Measurements from ENCODE around the gene STAU1. TPM values are rescaled to one million over a fixed set of nuclear protein-coding genes. Genes with fewer than 3 reads are reported as not detected.
"Not testable (repeated sequence)": the region's sequence is repeated elsewhere in the genome, so short reads cannot be mapped to it uniquely, and the experiment has no call there.

Gene STAU1
- total RNA-seq, 1 donor from 2014 or later, result 73.5 TPM

- Histone ChIP-seq H3K36me3 (peaks cover 95% of the 10 kb centered on the region), H3K27ac (no peak overlapping the region), H3K27me3 (ENCODE audit: low read depth) (no peaks in the 10 kb centered on the region), H3K9me3 (no peaks in the 10 kb centered on the region), H3K4me1 (no peaks in the 10 kb centered on the region), H3K4me3 (no peak overlapping the region)
- intact Hi-C loops (cut with DNase I), result no loop called here
- ATAC-seq, result no peak
- TF ChIP-seq CTCF (IDR thresholded peaks at IDR 0.05), result no peak
- DNase-seq, result no peak
Observed at GRCh38 chr20:49115564-49115963, 72.6 kb downstream of the STAU1 start.

- H3K4me1 ChIP-seq, result no peaks in the 10 kb centered on the region
- H3K27ac ChIP-seq, result no peak overlapping the region
- ATAC-seq, result no peak
- H3K36me3 ChIP-seq, result peaks cover 86% of the 10 kb centered on the region
- no peak for DNase-seq
- TF ChIP-seq CTCF (IDR thresholded peaks at IDR 0.05), result no peak
- H3K27me3 ChIP-seq (ENCODE audit: low read depth), result no peaks in the 10 kb centered on the region
- no peaks in the 10 kb centered on the region for H3K9me3 ChIP-seq
- H3K4me3 ChIP-seq, result no peak overlapping the region
- intact Hi-C loops (cut with DNase I), result no loop called here
Observed at GRCh38 chr20:49112596-49113274, 75.4 kb downstream of the STAU1 start.

- DNase-seq (no peak), ATAC-seq (peak in 1 of 2 donors; percentile 29)
- Histone ChIP-seq H3K27me3 (ENCODE audit: low read depth) (no peaks in the 10 kb centered on the region), H3K4me1 (no peaks in the 10 kb centered on the region), H3K27ac (no peak overlapping the region), H3K36me3 (peaks cover 69% of the 10 kb centered on the region), H3K9me3 (no peaks in the 10 kb centered on the region), H3K4me3 (no peak overlapping the region)
- intact Hi-C loops (cut with DNase I), result no loop called here
- no peak for TF ChIP-seq CTCF (IDR thresholded peaks at IDR 0.05)
Observed at GRCh38 chr20:49110767-49111694, 77.1 kb downstream of the STAU1 start.

- peaks cover 69% of the 10 kb centered on the region for H3K36me3 ChIP-seq
- no peaks in the 10 kb centered on the region for H3K4me1 ChIP-seq
- no peak overlapping the region for H3K4me3 ChIP-seq
- no peak for DNase-seq
- no peak for ATAC-seq
- intact Hi-C loops (cut with DNase I), result no loop called here
- H3K27ac ChIP-seq, result no peak overlapping the region
- no peak for TF ChIP-seq CTCF (IDR thresholded peaks at IDR 0.05)
- H3K27me3 ChIP-seq (ENCODE audit: low read depth), result no peaks in the 10 kb centered on the region
- no peaks in the 10 kb centered on the region for H3K9me3 ChIP-seq
Observed at GRCh38 chr20:49106328-49106727, 81.8 kb downstream of the STAU1 start.

GRCh38 chr20:49104979-49105547, 83.1 kb downstream of the STAU1 start:
- H3K4me1 ChIP-seq; intact Hi-C loops (cut with DNase I); H3K27ac ChIP-seq; DNase-seq; ATAC-seq; H3K9me3 ChIP-seq; H3K4me3 ChIP-seq; H3K27me3 ChIP-seq (ENCODE audit: low read depth): not testable (repeated sequence)
- H3K36me3 ChIP-seq, result peaks cover 68% of the 10 kb centered on the region

GRCh38 chr20:49104365-49104648, 83.8 kb downstream of the STAU1 start:
- DNase-seq (no peak), ATAC-seq (no peak)
- no peak overlapping the region for H3K27ac ChIP-seq
- intact Hi-C loops (cut with DNase I), result no loop called here
- no peak overlapping the region for H3K4me3 ChIP-seq
- peaks cover 69% of the 10 kb centered on the region for H3K36me3 ChIP-seq
- no peaks in the 10 kb centered on the region for H3K9me3 ChIP-seq
- no peak for TF ChIP-seq CTCF (IDR thresholded peaks at IDR 0.05)
- peaks cover 8% of the 10 kb centered on the region for H3K4me1 ChIP-seq
- no peaks in the 10 kb centered on the region for H3K27me3 ChIP-seq (ENCODE audit: low read depth)

Data from lower lobe of right lung (tissue), 2 donors.